Tibial nerve (tissue), 4 donors: ENCODE measurements around the gene KCNH2.

Source experiments
- CTCF ChIP-seq, 5 experiments: fragments of 200-600 bp in 3 of 5; fragments of 450-650 bp in 2 of 5; sonication (generic) in 3 of 5; IDR thresholded peaks; one replicate each; pipeline ENCODE4 v1.5.1; 2016 to 2019; ENCODE audit warnings: antibody characterized with exemption in 5 of 5, mild to moderate bottlenecking in 3 of 5, moderate library complexity in 2 of 5
- EP300 ChIP-seq, 2 donors: sonication (generic); formaldehyde crosslinking; IDR thresholded peaks; one replicate each; pipeline ENCODE4 v1.6.1; 2017; ENCODE audit warnings: antibody characterized with exemption in 2 of 2, mild to moderate bottlenecking in 1 of 2

DNA sequence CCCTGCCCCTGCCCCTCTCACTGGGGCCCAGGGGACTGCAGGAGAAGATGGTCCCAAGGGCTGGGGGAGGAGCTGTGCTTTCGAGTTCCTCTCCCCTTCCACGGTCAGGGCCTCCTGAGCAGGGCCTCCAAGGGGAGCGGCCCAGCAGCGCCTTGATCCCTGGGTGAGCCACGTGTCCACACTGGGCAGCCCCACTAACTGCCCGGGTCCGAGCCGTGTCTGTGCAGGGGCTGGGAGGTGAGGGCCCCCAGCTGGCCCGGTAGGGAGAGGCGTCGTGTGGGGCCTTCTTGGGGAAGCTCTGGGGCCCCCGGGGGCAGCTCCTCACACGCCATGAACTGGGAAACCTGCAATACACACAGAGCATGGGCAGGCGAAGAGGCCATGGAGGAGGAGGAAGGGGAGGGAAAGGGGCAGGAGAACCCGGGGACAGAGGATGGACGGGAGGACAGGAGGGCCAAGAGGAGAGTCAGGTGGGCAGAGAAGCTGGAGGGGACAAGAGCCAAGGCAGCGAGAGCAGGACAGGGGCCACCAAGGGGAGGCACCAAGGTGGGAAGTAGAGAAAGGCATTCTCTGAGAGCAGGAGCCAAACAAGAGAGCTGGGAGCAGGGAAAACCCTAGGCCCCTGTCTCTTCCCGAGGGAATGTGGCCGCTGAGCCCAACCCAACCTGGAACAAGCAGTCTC lies 32.8 kb downstream of the KCNH2 start:
- TF ChIP-seq CTCF (IDR thresholded peaks at IDR 0.05) (no peak), EP300 (IDR thresholded peaks at IDR 0.05) (no peak)
